NK-92 (cell line): Measurements from ENCODE around the gene ARMC2.
"Not testable (repeated sequence)": the region's sequence is repeated elsewhere in the genome, so short reads cannot be mapped to it uniquely, and the experiment has no call there.

Experiments used
- DNase-seq: peaks from one replicate; lab custom pipeline; 2025; ENCODE audit not compliant: unreplicated experiment; lab: John Stamatoyannopoulos, UW

ARMC2 gene

DNA sequence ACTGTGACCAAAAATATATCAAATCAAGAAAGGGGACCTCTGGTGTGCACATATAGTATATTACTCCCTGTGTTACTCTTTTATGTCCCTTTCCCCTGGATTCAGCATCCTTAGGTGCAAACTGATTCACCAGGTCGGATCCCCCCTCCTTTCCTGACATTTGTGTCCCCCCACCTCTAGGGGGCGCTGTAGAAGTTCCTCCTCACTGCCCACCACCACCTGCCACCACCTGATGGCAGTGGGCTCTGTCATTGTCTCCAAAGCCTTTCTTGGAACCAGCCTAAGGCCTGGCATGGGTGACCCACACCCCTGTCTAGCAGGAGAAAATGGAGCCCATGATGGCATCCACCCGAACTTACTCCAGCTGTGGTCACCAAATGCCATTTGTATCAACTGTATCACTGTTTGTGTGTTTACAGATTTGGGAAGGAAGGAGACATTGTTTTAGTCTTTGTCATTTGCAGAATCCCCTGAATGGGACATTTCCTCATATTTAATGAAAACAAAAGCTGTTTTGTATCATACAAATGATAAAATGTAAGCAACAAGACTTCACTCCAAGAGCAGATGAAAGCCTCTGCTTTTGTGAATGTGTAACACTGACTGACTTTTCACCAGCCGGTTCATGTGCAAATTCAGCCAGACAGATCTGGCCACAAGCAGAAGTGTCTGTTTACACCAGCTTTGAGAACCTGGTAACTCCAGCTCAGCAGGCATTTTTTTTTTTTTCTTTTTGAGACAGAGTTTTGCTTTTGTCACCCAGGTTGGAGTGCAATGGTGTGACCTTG, 66.2 kb downstream of the ARMC2 start:
- no peak for DNase-seq

DNA sequence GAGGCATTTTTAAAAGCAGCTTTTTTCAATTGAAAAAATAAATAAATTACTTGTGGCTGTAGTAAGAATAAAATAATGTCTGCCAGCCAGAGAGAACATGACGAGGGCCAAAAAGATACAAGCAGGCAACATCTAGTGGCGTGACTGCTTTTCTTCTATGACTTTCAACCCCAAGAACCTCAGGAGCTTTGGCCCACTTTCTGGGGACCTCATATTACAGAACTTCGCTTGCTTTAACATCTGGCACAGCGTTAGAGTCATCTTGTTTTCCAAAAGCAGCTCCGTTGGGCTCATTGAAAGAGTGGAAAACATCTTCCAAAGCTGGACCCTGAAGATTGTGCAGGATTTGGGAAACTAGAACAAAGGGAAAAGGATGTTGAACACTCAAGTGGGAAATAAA, 67.0 kb downstream of the ARMC2 start:
- no peak for DNase-seq

GRCh38 chr6:108916026-108916686, 67.9 kb downstream of the ARMC2 start:
- no peak for DNase-seq

GRCh38 chr6:108920751-108921150, 72.5 kb downstream of the ARMC2 start:
- DNase-seq, result no peak

GRCh38 chr6:108921547-108922361, 73.5 kb downstream of the ARMC2 start:
- no peak for DNase-seq

GRCh38 chr6:108922499-108922898, 74.3 kb downstream of the ARMC2 start:
- no peak for DNase-seq

DNA sequence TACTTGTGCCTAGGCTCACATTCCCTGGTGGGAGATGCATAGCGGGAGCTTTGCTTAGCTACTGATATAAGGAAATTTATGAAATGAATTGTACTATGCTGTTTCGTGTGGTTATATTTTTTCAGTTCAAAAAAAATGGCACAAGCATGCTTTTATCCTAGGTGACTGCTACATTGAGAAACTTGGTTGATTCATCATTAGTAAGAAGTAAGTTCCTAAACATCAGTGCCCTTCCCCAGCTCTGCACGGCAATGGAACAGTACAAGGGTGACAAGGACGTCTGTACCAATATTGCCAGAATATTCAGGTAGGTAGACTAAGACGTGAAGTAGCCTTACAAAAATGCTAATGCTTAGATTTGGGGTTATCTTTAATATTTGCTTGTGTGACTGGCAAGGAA, 79.7 kb downstream of the ARMC2 start:
- no peak for DNase-seq

DNA sequence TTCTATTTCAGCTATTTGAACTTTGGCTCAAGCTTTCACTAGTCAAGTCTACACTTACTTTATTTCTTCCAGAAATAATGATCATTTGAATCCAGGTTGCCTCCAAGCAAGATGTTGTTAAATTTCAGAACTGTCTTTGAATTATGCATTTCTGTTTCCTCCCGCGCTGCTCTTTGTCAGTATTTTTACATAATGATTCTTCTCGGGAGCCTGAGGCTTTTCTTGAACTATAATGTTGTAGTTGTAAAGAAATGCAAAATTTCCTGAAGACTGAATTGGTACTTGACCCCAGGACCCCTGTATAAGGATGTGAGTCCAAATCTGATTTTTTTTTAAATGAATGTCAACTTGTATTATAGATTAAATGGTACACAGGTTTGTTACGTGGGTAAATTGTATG, 80.4 kb downstream of the ARMC2 start:
- DNase-seq, result no peak

DNA sequence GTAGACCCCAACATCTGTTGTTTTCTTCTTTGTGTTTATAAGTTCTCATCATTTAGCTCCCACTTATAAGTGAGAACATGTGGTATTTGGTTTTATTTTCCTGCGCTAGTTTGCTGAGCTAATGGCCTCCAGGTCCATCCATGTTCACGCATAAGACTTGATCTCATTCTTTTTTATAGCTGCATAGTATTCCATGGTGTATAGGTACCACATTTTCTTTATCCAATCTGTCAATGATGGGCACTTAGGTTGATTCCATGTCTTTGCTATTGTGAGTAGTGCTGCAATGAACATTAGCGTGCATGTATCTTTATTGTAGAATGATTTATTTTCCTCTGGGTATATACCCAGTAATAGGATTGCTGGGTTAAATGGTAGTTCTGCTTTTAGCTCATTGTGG, 82.9 kb downstream of the ARMC2 start:
- not testable (repeated sequence) for DNase-seq

DNA sequence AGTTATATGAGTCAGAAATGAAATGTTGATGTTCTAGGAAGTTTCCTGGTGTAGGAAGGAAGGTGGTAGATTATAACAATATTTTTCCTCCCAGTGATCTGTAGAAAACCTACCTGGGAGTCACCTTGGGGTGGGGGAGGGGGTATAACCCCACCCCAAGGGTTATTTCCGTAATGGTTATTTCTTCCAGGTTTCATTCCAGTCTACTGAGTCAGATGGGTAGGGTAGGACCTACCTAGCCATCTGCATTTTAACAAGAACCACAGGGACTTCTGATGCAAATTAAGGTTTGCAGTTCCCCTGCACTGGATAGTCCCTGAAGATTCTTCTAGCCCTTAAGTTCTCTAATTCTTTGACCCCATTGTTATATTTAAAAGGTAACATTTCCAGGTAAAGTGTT, 88.9 kb downstream of the ARMC2 start:
- DNase-seq, result no peak

- DNase-seq, result no peak
These were observed 92.5 kb downstream of the ARMC2 start for GRCh38 chr6:108940741-108941140.

DNA sequence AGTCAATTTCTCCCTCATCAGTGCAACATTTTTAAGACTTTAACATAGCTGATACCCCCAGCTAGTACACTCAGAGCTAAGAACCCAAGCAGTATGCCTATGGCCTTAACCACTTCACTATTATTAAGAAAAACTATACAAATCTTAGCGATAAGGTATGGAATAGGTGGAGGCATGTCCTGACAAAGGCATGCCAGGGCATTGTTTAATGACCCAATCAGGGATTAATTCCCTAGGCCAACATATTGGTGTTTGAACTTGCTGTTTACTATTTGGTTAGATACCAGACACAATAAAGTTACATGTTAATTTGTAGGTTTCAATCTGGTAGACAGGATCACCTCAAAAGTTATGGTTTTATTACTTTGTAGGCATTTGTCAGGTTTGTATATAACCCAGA, 93.1 kb downstream of the ARMC2 start:
- no peak for DNase-seq

GRCh38 chr6:108941859-108942258, 93.6 kb downstream of the ARMC2 start:
- no peak for DNase-seq

GRCh38 chr6:108942556-108943492, 94.6 kb downstream of the ARMC2 start:
- no peak for DNase-seq

DNA sequence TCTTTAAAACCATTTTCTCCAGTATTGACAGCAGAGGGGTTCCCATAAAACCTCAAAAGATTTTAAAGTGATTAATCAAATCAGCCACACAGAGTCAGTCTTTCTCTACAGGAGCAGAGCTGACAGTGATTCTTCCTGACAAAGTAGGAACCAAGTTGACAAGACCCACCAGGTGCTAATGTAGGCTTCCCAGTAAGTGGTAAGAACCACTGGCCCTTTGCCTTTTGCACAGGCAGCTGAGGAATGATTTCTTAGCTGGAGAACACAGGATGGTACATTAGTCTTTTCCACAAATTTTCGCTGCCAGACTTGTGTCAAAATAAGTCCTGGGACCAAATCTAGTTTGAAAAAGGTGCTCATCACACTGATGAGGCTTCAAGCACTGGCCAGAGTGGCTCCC, 95.8 kb downstream of the ARMC2 start:
- no peak for DNase-seq

GRCh38 chr6:108944707-108945680, 96.8 kb downstream of the ARMC2 start:
- no peak for DNase-seq

DNA sequence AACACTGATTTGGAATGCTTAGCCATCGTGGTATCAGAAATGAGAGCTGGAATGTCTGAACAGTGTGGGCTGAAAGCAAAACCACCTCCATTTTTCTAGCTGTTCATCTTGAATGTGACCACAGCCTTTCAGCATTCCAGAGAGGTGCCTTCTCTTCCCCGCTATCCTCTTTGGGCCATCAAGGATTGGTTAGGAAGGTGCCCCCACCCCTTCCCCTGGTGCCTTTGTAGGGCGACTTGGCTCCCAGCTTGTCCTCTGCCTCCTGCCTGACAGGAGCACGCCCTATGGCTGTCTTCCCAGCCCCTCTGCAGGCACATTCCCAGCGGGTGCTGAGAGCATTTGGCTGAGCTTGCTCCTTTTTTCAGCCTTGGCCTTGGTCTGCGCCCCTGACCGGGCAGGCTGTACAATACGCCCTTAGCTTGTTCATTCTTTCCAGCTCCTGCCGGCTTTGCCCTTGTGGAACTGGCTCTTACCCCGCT, 97.5 kb downstream of the ARMC2 start:
- no peak for DNase-seq

DNA sequence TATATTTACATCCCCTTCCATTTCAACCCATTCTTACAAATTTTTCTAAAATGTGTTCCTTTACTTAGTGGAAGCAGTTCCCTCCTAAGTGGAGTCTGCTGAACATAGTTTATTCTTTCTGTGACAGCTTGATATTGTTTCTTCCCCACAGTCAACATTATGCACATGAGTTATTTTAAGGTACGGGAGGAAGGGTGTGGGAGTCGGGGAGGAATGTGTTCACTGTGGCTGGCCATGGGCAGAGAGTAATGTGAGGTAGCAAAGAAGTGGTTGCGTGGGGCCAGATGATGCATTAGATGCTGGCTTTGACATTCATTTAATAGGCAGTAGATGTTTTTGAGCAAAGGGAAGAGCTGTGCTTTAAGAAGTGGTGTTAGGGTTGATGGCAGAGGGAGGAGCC, 98.5 kb downstream of the ARMC2 start:
- DNase-seq, result no peak

DNA sequence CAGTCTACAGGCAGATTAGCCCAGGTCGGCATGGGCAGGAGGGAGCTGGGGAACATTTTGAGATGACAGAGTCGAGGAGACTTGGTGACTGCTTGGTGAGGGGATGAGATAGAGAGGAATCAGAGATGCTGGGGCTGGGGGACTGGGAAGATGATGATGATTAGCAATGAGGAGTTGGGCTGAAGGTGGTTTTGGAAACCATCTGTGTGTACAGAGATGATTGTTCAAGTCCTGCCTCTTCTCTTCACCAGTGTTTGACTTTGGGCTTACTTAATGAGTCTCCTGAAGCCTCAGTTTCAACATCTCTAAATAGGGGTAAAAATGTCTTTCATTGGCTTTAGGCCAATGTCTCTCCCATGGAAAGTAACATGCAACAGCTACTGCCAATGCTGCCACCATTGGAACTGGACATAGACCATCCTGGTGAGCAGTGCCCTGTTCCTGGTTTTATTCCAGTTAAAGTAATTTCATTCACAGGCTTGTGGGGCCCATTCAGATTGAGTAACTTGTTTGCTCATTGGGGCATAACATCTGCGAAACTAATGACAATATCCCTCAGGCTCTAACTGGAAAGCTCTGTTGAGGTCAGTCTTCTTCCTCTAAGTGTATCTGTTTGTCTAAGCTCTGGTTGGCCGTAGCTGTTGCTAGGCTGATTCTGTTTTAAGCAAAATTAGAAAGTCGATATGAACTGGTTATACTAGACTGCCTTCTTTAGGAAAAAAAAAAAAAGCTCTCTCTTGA, 99.1 kb downstream of the ARMC2 start:
- no peak for DNase-seq
